HG02610 (cell line): ENCODE measurements around the gene SSC4D.

ENCODE experiments used
- ATAC-seq: cut with Tn5 transposase; IDR thresholded peaks from one replicate; pipeline ENCODE4 v1.9.1; 2021; ENCODE audit warnings: mild to moderate bottlenecking, moderate library complexity; ENCODE audit not compliant: unreplicated experiment

SSC4D gene

GRCh38 chr7:76356115-76356514 lies 53.4 kb downstream of the SSC4D start:
- ATAC-seq = no peak

- no peak for ATAC-seq
These were observed 54.3 kb downstream of the SSC4D start for GRCh38 chr7:76354981-76355730.

GRCh38 chr7:76354516-76354915 lies 55.0 kb downstream of the SSC4D start:
- no peak for ATAC-seq

GRCh38 chr7:76353744-76354143 lies 55.8 kb downstream of the SSC4D start:
- ATAC-seq = no peak

GRCh38 chr7:76352193-76352592 lies 57.3 kb downstream of the SSC4D start:
- no peak for ATAC-seq

- no peak for ATAC-seq
These were observed 58.1 kb downstream of the SSC4D start for GRCh38 chr7:76351372-76351771.

GRCh38 chr7:76349313-76349885 lies 60.1 kb downstream of the SSC4D start:
- ATAC-seq = no peak

- ATAC-seq = no peak
These were observed 61.8 kb downstream of the SSC4D start for GRCh38 chr7:76347710-76348109.

- ATAC-seq = no peak
These were observed 62.7 kb downstream of the SSC4D start for GRCh38 chr7:76346778-76347177.

GRCh38 chr7:76346097-76346496 lies 63.4 kb downstream of the SSC4D start:
- no peak for ATAC-seq

- no peak for ATAC-seq
These were observed 65.6 kb downstream of the SSC4D start for GRCh38 chr7:76343931-76344321.

GRCh38 chr7:76343294-76343930 lies 66.1 kb downstream of the SSC4D start:
- ATAC-seq = no peak

GRCh38 chr7:76342222-76342621 lies 67.3 kb downstream of the SSC4D start:
- ATAC-seq = no peak

GRCh38 chr7:76340617-76341131 lies 68.8 kb downstream of the SSC4D start:
- no peak for ATAC-seq
